Caco-2 (cell line): ENCODE data around the gene SMIM30. TPM values are rescaled to one million over a fixed set of nuclear protein-coding genes. Genes with fewer than 3 reads are reported as not detected.
A peak's percentile ranks its signal among the peaks of the same experiment; 100 is the strongest.

Source experiments
- BruUV-seq: library from RNA; stranded (reverse); fragments of 400-500 nt; replicated peaks from 2 replicates; lab custom pipeline; 2021; lab: Mats Ljungman, UMichigan
- CTCF ChIA-PET: fragments of 300-600 bp; sonication (Branson Sonifier 250); formaldehyde crosslinking; loops from one replicate; lab custom pipeline; 2022; ENCODE audit warnings: antibody characterized with exemption; lab: Charles Lee
- POLR2A ChIA-PET: fragments of 300-600 bp; sonication (Branson Sonifier 250); formaldehyde crosslinking; loops from one replicate; lab custom pipeline; 2022; ENCODE audit warnings: antibody characterized with exemption; lab: Charles Lee
- DNase-seq, 2 experiments: peaks; one replicate each; pipeline versions ENCODE4 v3.0.0 to v3.0.0-alpha.2; 2020 to 2022
- H3K27me3 ChIP-seq: replicated peaks from 2 replicates; pipeline ENCODE4 v1.6.0; 2011; ENCODE audit warnings: low read length; ENCODE audit not compliant: control insufficient read depth, insufficient read depth
- H3K36me3 ChIP-seq: 2 replicates; pipeline ENCODE4 v1.5.1; 2011; ENCODE audit warnings: low read length; ENCODE audit not compliant: control insufficient read depth, insufficient read depth
- H3K4me1 ChIP-seq: fragments of 250-450 bp; sonication (Bioruptor Pico); 2 replicates; pipeline ENCODE4 v1.5.1; 2020; ENCODE audit warnings: mild to moderate bottlenecking
- H3K4me3 ChIP-seq: 2 replicates; pipeline ENCODE4 v1.5.1; 2011; ENCODE audit warnings: low read depth, mild to moderate bottlenecking, control low read depth, low read length
- H3K9me3 ChIP-seq: fragments of 250-450 bp; sonication (Bioruptor Pico); 2 replicates; pipeline ENCODE4 v1.5.1; 2020; ENCODE audit warnings: mild to moderate bottlenecking, moderate library complexity
- H3K27ac Mint-ChIP-seq: one replicate; pipeline ENCODE4 v1.8.0; 2022; ENCODE audit warnings: mixed read lengths; ENCODE audit not compliant: unreplicated experiment
- H3K27me3 Mint-ChIP-seq: one replicate; pipeline ENCODE4 v1.8.0; 2022; ENCODE audit warnings: mixed read lengths; ENCODE audit not compliant: insufficient read depth, unreplicated experiment
- H3K36me3 Mint-ChIP-seq: one replicate; pipeline ENCODE4 v1.8.0; 2022; ENCODE audit warnings: mild to moderate bottlenecking, mixed read lengths; ENCODE audit not compliant: insufficient read depth, unreplicated experiment
- H3K4me1 Mint-ChIP-seq: one replicate; pipeline ENCODE4 v1.8.0; 2022; ENCODE audit warnings: low read depth, mixed read lengths; ENCODE audit not compliant: unreplicated experiment
- H3K4me3 Mint-ChIP-seq: one replicate; pipeline ENCODE4 v1.8.0; 2022; ENCODE audit warnings: mild to moderate bottlenecking, moderate library complexity, mixed read lengths; ENCODE audit not compliant: unreplicated experiment
- H3K9me3 Mint-ChIP-seq: one replicate; pipeline ENCODE4 v1.8.0; 2022; ENCODE audit warnings: mixed read lengths; ENCODE audit not compliant: unreplicated experiment
- CTCF ChIP-seq, 2 experiments: fragments of 200-600 bp in 1 of 2; IDR thresholded peaks; 1 replicate in 1 of 2; 2 replicates in 1 of 2; pipeline versions ENCODE4 v1.5.1 to v1.8.0; 2011 to 2022; ENCODE audit warnings: antibody characterized with exemption in 1 of 2, control low read depth in 1 of 2, inconsistent platforms in 1 of 2, low read depth in 1 of 2, low read length in 1 of 2, mild to moderate bottlenecking in 1 of 2, moderate library complexity in 1 of 2; ENCODE audit not compliant: insufficient read depth in 1 of 2, severe bottlenecking in 1 of 2, unreplicated experiment in 1 of 2
- intact Hi-C: fragments of 100-400 bp; cut with micrococcal nuclease; formaldehyde crosslinking; loops from one replicate; pipeline ENCODE4 v1.10.0; 2022; ENCODE audit not compliant: unreplicated experiment
- total RNA-seq: library from RNA; stranded (reverse); gene quantifications from 2 replicates; pipeline ENCODE4 v1.2.3, GENCODE V29; 2022

Gene SMIM30
- total RNA-seq, 1 experiment from 2014 or later, result 29.9 TPM

GRCh38 chr7:113087071-113087998, 31.0 kb downstream of the SMIM30 start:
- H3K4me1 ChIP-seq, result no peaks in the 10 kb centered on the region
- no peak for TF ChIP-seq CTCF (IDR thresholded peaks at IDR 0.05; ENCODE audit: insufficient read depth in 1 of 2, low read depth in 1 of 2, low read length in 1 of 2, severe bottlenecking in 1 of 2, unreplicated experiment in 1 of 2)
- no peaks in the 10 kb centered on the region for H3K36me3 ChIP-seq
- CTCF ChIA-PET, result no interaction called here
- H3K4me3 Mint-ChIP-seq, result peak overlapping the region; percentile 59
- peaks cover 7% of the 10 kb centered on the region for H3K27me3 Mint-ChIP-seq
- intact Hi-C loops, result loop anchor here (2.0 kb wide), 1 partner anchor 31 kb away; the partner anchor contains the start of gene SMIM30
- no peaks in the 10 kb centered on the region for H3K27me3 ChIP-seq
- H3K4me3 ChIP-seq, result peak overlapping the region; percentile 4; the same call in 1 of the 2 replicates
- H3K27ac Mint-ChIP-seq, result no peak overlapping the region
- no peaks in the 10 kb centered on the region for H3K9me3 ChIP-seq
- DNase-seq, result peak in 1 of 2 experiments; percentile 42
- POLR2A ChIA-PET, result no interaction called here
- no TSS peak for BruUV-seq
- H3K9me3 Mint-ChIP-seq, result no peaks in the 10 kb centered on the region
- no peaks in the 10 kb centered on the region for H3K4me1 Mint-ChIP-seq
- H3K36me3 Mint-ChIP-seq, result no peaks in the 10 kb centered on the region

GRCh38 chr7:113086431-113086888, 31.9 kb downstream of the SMIM30 start, which contains the start of gene GPR85:
Gene GPR85 (minus strand): TSS chr7:113086827. CDS start chr7:113084721, 2,106 bp downstream.
- Mint-ChIP-seq H3K36me3 (no peaks in the 10 kb centered on the region), H3K27ac (no peak within 1 kb of the TSS), H3K4me1 (no peaks in the 10 kb centered on the region), H3K27me3 (peaks cover 5% of the 10 kb centered on the region), H3K4me3 (peak within 1 kb of the TSS; percentile 59), H3K9me3 (no peaks in the 10 kb centered on the region)
- BruUV-seq, result no TSS peak
- intact Hi-C loops, result loop anchor here (2.0 kb wide), 1 partner anchor 32 kb away; the partner anchor contains the start of gene SMIM30
- Histone ChIP-seq H3K27me3 (no peaks in the 10 kb centered on the region), H3K4me3 (peak within 1 kb of the TSS; percentile 24; the same call in 1 of the 2 replicates), H3K9me3 (no peaks in the 10 kb centered on the region), H3K36me3 (no peaks in the 10 kb centered on the region), H3K4me1 (no peaks in the 10 kb centered on the region)
- DNase-seq, result peak in 1 of 2 experiments; percentile 29
- POLR2A ChIA-PET, result no interaction called here
- no peak for TF ChIP-seq CTCF (IDR thresholded peaks at IDR 0.05; ENCODE audit: insufficient read depth in 1 of 2, low read depth in 1 of 2, low read length in 1 of 2, severe bottlenecking in 1 of 2, unreplicated experiment in 1 of 2)
- CTCF ChIA-PET, result no interaction called here

- DNase-seq, result no peak
- H3K36me3 Mint-ChIP-seq, result no peaks in the 10 kb centered on the region
- Histone ChIP-seq H3K36me3 (no peaks in the 10 kb centered on the region), H3K27me3 (no peaks in the 10 kb centered on the region), H3K4me1 (no peaks in the 10 kb centered on the region), H3K4me3 (no peak overlapping the region), H3K9me3 (no peaks in the 10 kb centered on the region)
- no peak overlapping the region for H3K27ac Mint-ChIP-seq
- ChIA-PET CTCF (no interaction called here), POLR2A (no interaction called here)
- peaks cover 5% of the 10 kb centered on the region for H3K27me3 Mint-ChIP-seq
- no TSS peak for BruUV-seq
- intact Hi-C loops, result loop anchor here (2.0 kb wide), 1 partner anchor 33 kb away; the partner anchor contains the start of gene SMIM30
- peak overlapping the region; percentile 55 for H3K4me3 Mint-ChIP-seq
- H3K9me3 Mint-ChIP-seq, result no peaks in the 10 kb centered on the region
- no peaks in the 10 kb centered on the region for H3K4me1 Mint-ChIP-seq
- TF ChIP-seq CTCF (IDR thresholded peaks at IDR 0.05; ENCODE audit: insufficient read depth in 1 of 2, low read depth in 1 of 2, low read length in 1 of 2, severe bottlenecking in 1 of 2, unreplicated experiment in 1 of 2), result no peak
Observed at GRCh38 chr7:113085781-113086390, 32.5 kb downstream of the SMIM30 start.
